ENCODE results near the gene SERPINH1. TPM values are rescaled to one million over a fixed set of nuclear protein-coding genes. Genes with fewer than 3 reads are reported as not detected.

SERPINH1 gene
- total and polyA plus RNA-seq, 4 donors, result 112 to 585 (median 287) TPM

DNA sequence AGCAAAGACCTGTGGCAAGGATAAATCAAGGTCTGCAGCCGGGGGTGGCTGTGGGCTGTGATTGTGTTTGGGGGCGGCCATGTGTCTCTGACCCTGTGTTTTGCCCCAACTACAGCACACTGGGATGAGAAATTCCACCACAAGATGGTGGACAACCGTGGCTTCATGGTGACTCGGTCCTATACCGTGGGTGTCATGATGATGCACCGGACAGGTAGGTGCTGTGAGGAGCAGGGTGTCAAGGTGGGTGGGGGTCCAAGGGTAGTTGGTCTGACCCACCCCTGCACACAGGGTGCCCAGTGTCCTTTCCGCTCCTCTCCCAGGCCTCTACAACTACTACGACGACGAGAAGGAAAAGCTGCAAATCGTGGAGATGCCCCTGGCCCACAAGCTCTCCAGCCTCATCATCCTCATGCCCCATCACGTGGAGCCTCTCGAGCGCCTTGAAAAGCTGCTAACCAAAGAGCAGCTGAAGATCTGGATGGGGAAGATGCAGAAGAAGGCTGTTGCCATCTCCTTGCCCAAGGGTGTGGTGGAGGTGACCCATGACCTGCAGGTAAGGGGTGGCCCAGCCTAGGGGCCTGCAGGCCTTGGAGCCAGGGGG, 6.7 kb downstream of the SERPINH1 start:
- Histone ChIP-seq H3K4me3 (no peak overlapping the region), H3K27me3 (ENCODE audit: control insufficient read depth in 3 of 3, insufficient read depth in 3 of 3, low read length in 2 of 3) (no peaks in the 10 kb centered on the region), H3K4me1 (ENCODE audit: control insufficient read depth in 5 of 5, insufficient read depth in 5 of 5, low read length in 5 of 5) (peaks cover 7 to 28% (median 15%) of the 10 kb centered on the region in 5 donors), H3K9me3 (ENCODE audit: control insufficient read depth in 4 of 4, insufficient read depth in 3 of 4, low read length in 3 of 4) (no peaks in the 10 kb centered on the region), H3K27ac (ENCODE audit: low read depth in 1 of 2, low read length in 1 of 2) (no peak overlapping the region), H3K36me3 (ENCODE audit: control insufficient read depth in 4 of 4, insufficient read depth in 4 of 4, low read length in 4 of 4) (peaks cover 37 to 68% (median 49%) of the 10 kb centered on the region in 4 donors), H3K9ac (ENCODE audit: insufficient read depth in 1 of 2, low read length in 2 of 2) (no peak overlapping the region)
- DNase-seq, result no peak
- no peak for TF ChIP-seq CTCF (IDR thresholded peaks at IDR 0.05; ENCODE audit: control extremely low read depth, extremely low read depth)
- 88 to 89% methylated on average over 14 of the region's 14 CpGs for WGBS, 2 donors
- ATAC-seq (ENCODE audit: insufficient read depth, low FRiP score), result no peak

- Histone ChIP-seq H3K4me1 (ENCODE audit: control insufficient read depth in 5 of 5, insufficient read depth in 5 of 5, low read length in 5 of 5) (peaks cover 0 to 15% (median 0%) of the 10 kb centered on the region in 5 donors), H3K36me3 (ENCODE audit: control insufficient read depth in 4 of 4, insufficient read depth in 4 of 4, low read length in 4 of 4) (peaks cover 37 to 72% (median 47%) of the 10 kb centered on the region in 4 donors), H3K27ac (ENCODE audit: low read depth in 1 of 2, low read length in 1 of 2) (peak overlapping the region in 1 of 2 donors; percentile 72), H3K4me3 (no peak overlapping the region), H3K9ac (ENCODE audit: insufficient read depth in 1 of 2, low read length in 2 of 2) (no peak overlapping the region), H3K27me3 (ENCODE audit: control insufficient read depth in 3 of 3, insufficient read depth in 3 of 3, low read length in 2 of 3) (no peaks in the 10 kb centered on the region), H3K9me3 (ENCODE audit: control insufficient read depth in 4 of 4, insufficient read depth in 3 of 4, low read length in 3 of 4) (no peaks in the 10 kb centered on the region)
- DNase-seq (no peak), ATAC-seq (ENCODE audit: insufficient read depth, low FRiP score) (no peak)
- no peak for TF ChIP-seq CTCF (IDR thresholded peaks at IDR 0.05; ENCODE audit: control extremely low read depth, extremely low read depth)
- 58 to 73% methylated on average over 9 of the region's 9 CpGs for WGBS, 2 donors
Measured at GRCh38 chr11:75570559-75571139, 8.6 kb downstream of the SERPINH1 start.

DNA sequence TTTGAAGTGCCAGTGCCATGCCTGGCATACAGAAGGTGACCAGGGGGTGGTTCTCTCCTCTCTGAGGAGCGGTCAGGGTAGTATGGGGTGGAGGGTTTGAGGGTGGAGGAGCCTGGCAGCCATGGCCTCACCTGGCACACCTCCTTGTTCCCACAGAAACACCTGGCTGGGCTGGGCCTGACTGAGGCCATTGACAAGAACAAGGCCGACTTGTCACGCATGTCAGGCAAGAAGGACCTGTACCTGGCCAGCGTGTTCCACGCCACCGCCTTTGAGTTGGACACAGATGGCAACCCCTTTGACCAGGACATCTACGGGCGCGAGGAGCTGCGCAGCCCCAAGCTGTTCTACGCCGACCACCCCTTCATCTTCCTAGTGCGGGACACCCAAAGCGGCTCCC, 9.6 kb downstream of the SERPINH1 start:
- peaks cover 0 to 13% (median 0%) of the 10 kb centered on the region in 5 donors for H3K4me1 ChIP-seq (ENCODE audit: control insufficient read depth in 5 of 5, insufficient read depth in 5 of 5, low read length in 5 of 5)
- ATAC-seq (ENCODE audit: insufficient read depth, low FRiP score), result no peak
- no peak for TF ChIP-seq CTCF (IDR thresholded peaks at IDR 0.05; ENCODE audit: control extremely low read depth, extremely low read depth)
- 85 to 92% methylated on average over 14 of the region's 14 CpGs for WGBS, 2 donors
- no peak overlapping the region for H3K9ac ChIP-seq (ENCODE audit: insufficient read depth in 1 of 2, low read length in 2 of 2)
- no peaks in the 10 kb centered on the region for H3K9me3 ChIP-seq (ENCODE audit: control insufficient read depth in 4 of 4, insufficient read depth in 3 of 4, low read length in 3 of 4)
- H3K27me3 ChIP-seq (ENCODE audit: control insufficient read depth in 3 of 3, insufficient read depth in 3 of 3, low read length in 2 of 3), result no peaks in the 10 kb centered on the region
- H3K4me3 ChIP-seq, result no peak overlapping the region
- H3K36me3 ChIP-seq (ENCODE audit: control insufficient read depth in 4 of 4, insufficient read depth in 4 of 4, low read length in 4 of 4), result peaks cover 37 to 65% (median 44%) of the 10 kb centered on the region in 4 donors
- H3K27ac ChIP-seq (ENCODE audit: low read depth in 1 of 2, low read length in 1 of 2), result peak overlapping the region in 1 of 2 donors; percentile 58
- DNase-seq, result no peak

Data from lung (tissue), 12 donors.